CD4-positive, alpha-beta T cell treated with Interleukin-2 at 100 ng/mL for 4 hours (primary cell): Measurements from ENCODE around the gene MIPEP.

Experiments
- DNase-seq: peaks from one replicate; pipeline ENCODE4 v3.0.0-alpha.2; 2020; ENCODE audit warnings: low spot score

The MIPEP gene

GRCh38 chr13:23810685-23811240, 78.4 kb downstream of the MIPEP start:
- no peak for DNase-seq

GRCh38 chr13:23808803-23809202, 80.4 kb downstream of the MIPEP start:
- no peak for DNase-seq

- DNase-seq = no peak
Observed at GRCh38 chr13:23806874-23807526, 82.2 kb downstream of the MIPEP start.

GRCh38 chr13:23805821-23806220, 83.4 kb downstream of the MIPEP start:
- DNase-seq = no peak

- no peak for DNase-seq
Observed at GRCh38 chr13:23805122-23805521, 84.1 kb downstream of the MIPEP start.

GRCh38 chr13:23804166-23804565, 85.0 kb downstream of the MIPEP start:
- no peak for DNase-seq

- no peak for DNase-seq
Observed at GRCh38 chr13:23801141-23801540, 88.1 kb downstream of the MIPEP start.

GRCh38 chr13:23799945-23800344, 89.3 kb downstream of the MIPEP start:
- DNase-seq = peak; percentile 31

- no peak for DNase-seq
Observed at GRCh38 chr13:23797276-23797903, 91.8 kb downstream of the MIPEP start.

- DNase-seq = no peak
Observed at GRCh38 chr13:23796551-23796950, 92.6 kb downstream of the MIPEP start.

- peak; percentile 16 for DNase-seq
Observed at GRCh38 chr13:23794267-23795161, 94.7 kb downstream of the MIPEP start.

- no peak for DNase-seq
Observed at GRCh38 chr13:23793711-23794110, 95.5 kb downstream of the MIPEP start.

- DNase-seq = no peak
Observed at GRCh38 chr13:23792680-23793079, 96.5 kb downstream of the MIPEP start.

- no peak for DNase-seq
Observed at GRCh38 chr13:23790577-23791170, 98.5 kb downstream of the MIPEP start.

- no peak for DNase-seq
Observed at GRCh38 chr13:23789576-23790346, 99.4 kb downstream of the MIPEP start.

- DNase-seq = no peak
Observed at GRCh38 chr13:23788459-23788858, 100.7 kb downstream of the MIPEP start.

- DNase-seq = no peak
Observed at GRCh38 chr13:23787464-23787863, 101.7 kb downstream of the MIPEP start.

GRCh38 chr13:23786607-23787006, 102.6 kb downstream of the MIPEP start:
- no peak for DNase-seq

- DNase-seq = no peak
Observed at GRCh38 chr13:23778879-23779278, 110.3 kb downstream of the MIPEP start.

- no peak for DNase-seq
Observed at GRCh38 chr13:23778002-23778652, 111.1 kb downstream of the MIPEP start.

GRCh38 chr13:23777575-23777870, 111.7 kb downstream of the MIPEP start:
- no peak for DNase-seq
